NCI-H510A (cell line): ENCODE data around the gene CRNN.

Source experiments
- DNase-seq: peaks from one replicate; lab custom pipeline; 2025; lab: John Stamatoyannopoulos, UW

CRNN gene

GRCh38 chr1:152413909-152414308, at the start of gene CRNN:
CRNN (minus strand) TSS chr1:152414263; CDS start chr1:152412233, 2,030 bp downstream.
- no peak for DNase-seq

GRCh38 chr1:152462636-152463035, 48.6 kb upstream of the CRNN start:
- no peak for DNase-seq

- DNase-seq = no peak
These were observed 47.5 kb upstream of the CRNN start for GRCh38 chr1:152461544-152461943.

- no peak for DNase-seq
These were observed 46.5 kb upstream of the CRNN start for GRCh38 chr1:152460529-152460899.

GRCh38 chr1:152459596-152460528, 45.8 kb upstream of the CRNN start:
- no peak for DNase-seq

- DNase-seq = no peak
These were observed 44.5 kb upstream of the CRNN start for GRCh38 chr1:152458384-152459185.

GRCh38 chr1:152457561-152457960, 43.5 kb upstream of the CRNN start:
- no peak for DNase-seq

- no peak for DNase-seq
These were observed 43.0 kb upstream of the CRNN start for GRCh38 chr1:152457071-152457470.

- DNase-seq = no peak
These were observed 37.2 kb upstream of the CRNN start for GRCh38 chr1:152451254-152451653.

- no peak for DNase-seq
These were observed 35.6 kb upstream of the CRNN start for GRCh38 chr1:152449661-152450060.

GRCh38 chr1:152448496-152448895, 34.4 kb upstream of the CRNN start:
- DNase-seq = no peak

GRCh38 chr1:152448095-152448494, 34.0 kb upstream of the CRNN start:
- no peak for DNase-seq

GRCh38 chr1:152447484-152447883, 33.4 kb upstream of the CRNN start:
- no peak for DNase-seq

- no peak for DNase-seq
These were observed 30.0 kb upstream of the CRNN start for GRCh38 chr1:152444045-152444444.

GRCh38 chr1:152442765-152443164, 28.7 kb upstream of the CRNN start:
- DNase-seq = no peak

GRCh38 chr1:152442301-152442700, 28.2 kb upstream of the CRNN start:
- DNase-seq = no peak

- no peak for DNase-seq
These were observed 27.7 kb upstream of the CRNN start for GRCh38 chr1:152441756-152442155.

GRCh38 chr1:152440635-152441471, 26.8 kb upstream of the CRNN start:
- no peak for DNase-seq

- no peak for DNase-seq
These were observed 22.8 kb upstream of the CRNN start for GRCh38 chr1:152436593-152437496.

GRCh38 chr1:152427458-152427857, 13.4 kb upstream of the CRNN start:
- no peak for DNase-seq

- DNase-seq = no peak
These were observed 12.7 kb upstream of the CRNN start for GRCh38 chr1:152426731-152427130.
